ENCODE data around the gene DRICH1.

GRCh38 chr22:23675502-23676415 lies 43.6 kb upstream of the DRICH1 start:
- no peak for TF ChIP-seq CTCF (IDR thresholded peaks at IDR 0.05)
- TF ChIP-seq POLR2A (IDR thresholded peaks at IDR 0.05), result no peak
